Lung (tissue), 12 donors: ENCODE results near the gene ARHGEF25. TPM values are rescaled to one million over a fixed set of nuclear protein-coding genes. Genes with fewer than 3 reads are reported as not detected.
A peak's percentile ranks its signal among the peaks of the same experiment; 100 is the strongest.
"Not testable (repeated sequence)": the region's sequence is repeated elsewhere in the genome, so short reads cannot be mapped to it uniquely, and the experiment has no call there.

ENCODE experiments used
- ATAC-seq: fragments of 200-7000 bp; cut with Tn5 transposase; one replicate; pipeline ENCODE4 v1.9.1; 2020; ENCODE audit warnings: moderate number of reproducible peaks; ENCODE audit not compliant: insufficient read depth, low FRiP score
- DNase-seq, 3 donors: peaks; one replicate each; pipeline ENCODE4 v3.0.0-alpha.2; 2013 to 2017
- H3K27ac ChIP-seq, 2 donors: one replicate each; pipeline ENCODE4 v1.5.1; 2013; ENCODE audit warnings: mild to moderate bottlenecking in 2 of 2, moderate library complexity in 2 of 2, control low read depth in 1 of 2, inconsistent platforms in 1 of 2, low read depth in 1 of 2, low read length in 1 of 2
- H3K27me3 ChIP-seq, 3 donors: one replicate each; pipeline ENCODE4 v1.5.1; 2013; ENCODE audit warnings: low read length in 2 of 3; ENCODE audit not compliant: control insufficient read depth in 3 of 3, insufficient read depth in 3 of 3
- H3K36me3 ChIP-seq, 4 donors: one replicate each; pipeline ENCODE4 v1.5.1; 2013; ENCODE audit warnings: low read length in 4 of 4, mild to moderate bottlenecking in 1 of 4, moderate library complexity in 1 of 4; ENCODE audit not compliant: control insufficient read depth in 4 of 4, insufficient read depth in 4 of 4
- H3K4me1 ChIP-seq, 5 donors: one replicate each; pipeline ENCODE4 v1.5.1; 2013; ENCODE audit warnings: low read length in 5 of 5, mild to moderate bottlenecking in 2 of 5, moderate library complexity in 1 of 5; ENCODE audit not compliant: control insufficient read depth in 5 of 5, insufficient read depth in 5 of 5
- H3K4me3 ChIP-seq: one replicate; pipeline ENCODE4 v1.5.1; 2013; ENCODE audit warnings: mild to moderate bottlenecking, control low read depth, moderate library complexity
- H3K9ac ChIP-seq, 2 donors: one replicate each; pipeline ENCODE4 v1.5.1; 2013; ENCODE audit warnings: low read length in 2 of 2, control low read depth in 1 of 2; ENCODE audit not compliant: insufficient read depth in 1 of 2
- H3K9me3 ChIP-seq, 4 donors: one replicate each; pipeline ENCODE4 v1.5.1; 2013; ENCODE audit warnings: low read length in 3 of 4, mild to moderate bottlenecking in 1 of 4, moderate library complexity in 1 of 4; ENCODE audit not compliant: control insufficient read depth in 4 of 4, insufficient read depth in 3 of 4
- WGBS, 2 donors: extraction: QIAGEN DNeasy Blood & Tissue Kit; methylation state at CpG; one replicate each; pipeline ENCODE4 v1.1.7; 2013; 5-methylcytosine and 5-hydroxymethylcytosine counted together
- polyA plus RNA-seq, 2 donors: library from polyadenylated mRNA; stranded (reverse); fragments of 200-250 nt; gene quantifications; one replicate each; pipeline ENCODE4 v1.2.1, GENCODE V29; 2013
- total RNA-seq, 2 donors: library from RNA; depleted of rRNA in 1 of 2; stranded (reverse); fragments of >200 nt in 1 of 2; gene quantifications; one replicate each; pipeline ENCODE4 v1.2.1, GENCODE V29; 2014 to 2021
- TF ChIP-seq, protein P1 (sequence below): IDR thresholded peaks from 2 replicates; pipeline ENCODE4 v1.5.1; 2012; ENCODE audit warnings: mild to moderate bottlenecking; ENCODE audit errors: control extremely low read depth, extremely low read depth
- donor health status: control.
- donor health status: control.
- donor health status: Bipolar disorder and iron deficiency.
- donor health status: healthy.
- donor health status: DM: yes; HTN: yes; CAD: no.

Gene ARHGEF25
- total and polyA plus RNA-seq, 4 donors = 7.8 to 23.0 (median 11.3) TPM

GRCh38 chr12:57640175-57641042 is 29.2 kb downstream of the ARHGEF25 start:
- TF ChIP-seq, protein P1, sequence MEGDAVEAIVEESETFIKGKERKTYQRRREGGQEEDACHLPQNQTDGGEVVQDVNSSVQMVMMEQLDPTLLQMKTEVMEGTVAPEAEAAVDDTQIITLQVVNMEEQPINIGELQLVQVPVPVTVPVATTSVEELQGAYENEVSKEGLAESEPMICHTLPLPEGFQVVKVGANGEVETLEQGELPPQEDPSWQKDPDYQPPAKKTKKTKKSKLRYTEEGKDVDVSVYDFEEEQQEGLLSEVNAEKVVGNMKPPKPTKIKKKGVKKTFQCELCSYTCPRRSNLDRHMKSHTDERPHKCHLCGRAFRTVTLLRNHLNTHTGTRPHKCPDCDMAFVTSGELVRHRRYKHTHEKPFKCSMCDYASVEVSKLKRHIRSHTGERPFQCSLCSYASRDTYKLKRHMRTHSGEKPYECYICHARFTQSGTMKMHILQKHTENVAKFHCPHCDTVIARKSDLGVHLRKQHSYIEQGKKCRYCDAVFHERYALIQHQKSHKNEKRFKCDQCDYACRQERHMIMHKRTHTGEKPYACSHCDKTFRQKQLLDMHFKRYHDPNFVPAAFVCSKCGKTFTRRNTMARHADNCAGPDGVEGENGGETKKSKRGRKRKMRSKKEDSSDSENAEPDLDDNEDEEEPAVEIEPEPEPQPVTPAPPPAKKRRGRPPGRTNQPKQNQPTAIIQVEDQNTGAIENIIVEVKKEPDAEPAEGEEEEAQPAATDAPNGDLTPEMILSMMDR = no peak

DNA sequence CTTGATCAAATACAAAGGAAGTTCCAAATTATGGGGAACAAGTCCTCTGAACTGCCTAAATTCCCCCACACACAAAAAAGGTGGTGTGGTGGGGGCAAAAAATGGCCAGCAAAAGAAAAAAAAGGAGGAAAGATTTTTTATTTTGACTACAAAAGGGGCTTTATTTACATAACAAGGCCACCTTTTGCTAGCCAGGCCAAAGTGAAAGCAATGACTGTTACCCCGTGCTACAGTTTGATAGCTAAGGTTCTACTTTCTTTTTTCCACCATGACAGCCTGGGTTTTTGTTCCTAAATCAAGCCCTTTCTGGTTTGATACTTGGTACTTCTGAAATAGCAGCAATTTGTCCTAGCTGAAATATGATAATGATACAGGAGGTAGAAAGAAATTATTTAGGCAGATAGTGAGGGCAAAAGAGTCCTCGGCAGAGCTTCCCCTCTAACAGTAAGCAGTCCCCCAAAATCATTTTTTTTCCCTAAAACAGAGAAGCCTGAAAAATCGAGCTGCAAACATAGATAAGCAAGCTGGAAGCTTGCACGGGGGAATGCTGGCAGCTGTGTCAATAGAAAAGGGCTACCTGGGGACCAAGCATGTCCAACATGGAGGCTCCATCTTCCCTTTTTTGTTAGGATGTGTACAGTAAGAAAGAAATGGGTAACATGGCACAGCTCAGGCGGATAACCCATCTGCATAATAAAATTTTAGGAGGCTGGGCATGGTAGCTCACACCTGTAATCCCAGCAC is 30.6 kb downstream of the ARHGEF25 start:
- Histone ChIP-seq H3K9ac (no peak overlapping the region), H3K4me1 (no peaks in the 10 kb centered on the region), H3K4me3 (no peak overlapping the region), H3K27me3 (peaks cover 0 to 16% (median 2%) of the 10 kb centered on the region in 3 donors), H3K9me3 (no peaks in the 10 kb centered on the region), H3K27ac (no peak overlapping the region), H3K36me3 (no peaks in the 10 kb centered on the region)
- TF ChIP-seq, protein P1 = no peak
- 56 to 63% methylated on average over 5 of the region's 5 CpGs for WGBS, 2 donors
- no peak for ATAC-seq
- DNase-seq = no peak

More at GRCh38 chr12:57640175-57641042, 29.2 kb downstream of the ARHGEF25 start:
- no peaks in the 10 kb centered on the region for H3K4me1 ChIP-seq
- no peak overlapping the region for H3K4me3 ChIP-seq
- WGBS, 2 donors = 64 to 67% methylated on average over 7 of the region's 7 CpGs
- no peaks in the 10 kb centered on the region for H3K36me3 ChIP-seq
- H3K27ac ChIP-seq = no peak overlapping the region
- peak in 2 of 3 donors; percentile 55 to 69 for DNase-seq
- no peak for ATAC-seq
- H3K9me3 ChIP-seq = no peaks in the 10 kb centered on the region
- peaks cover 0 to 16% (median 2%) of the 10 kb centered on the region in 3 donors for H3K27me3 ChIP-seq
- no peak overlapping the region for H3K9ac ChIP-seq

DNA sequence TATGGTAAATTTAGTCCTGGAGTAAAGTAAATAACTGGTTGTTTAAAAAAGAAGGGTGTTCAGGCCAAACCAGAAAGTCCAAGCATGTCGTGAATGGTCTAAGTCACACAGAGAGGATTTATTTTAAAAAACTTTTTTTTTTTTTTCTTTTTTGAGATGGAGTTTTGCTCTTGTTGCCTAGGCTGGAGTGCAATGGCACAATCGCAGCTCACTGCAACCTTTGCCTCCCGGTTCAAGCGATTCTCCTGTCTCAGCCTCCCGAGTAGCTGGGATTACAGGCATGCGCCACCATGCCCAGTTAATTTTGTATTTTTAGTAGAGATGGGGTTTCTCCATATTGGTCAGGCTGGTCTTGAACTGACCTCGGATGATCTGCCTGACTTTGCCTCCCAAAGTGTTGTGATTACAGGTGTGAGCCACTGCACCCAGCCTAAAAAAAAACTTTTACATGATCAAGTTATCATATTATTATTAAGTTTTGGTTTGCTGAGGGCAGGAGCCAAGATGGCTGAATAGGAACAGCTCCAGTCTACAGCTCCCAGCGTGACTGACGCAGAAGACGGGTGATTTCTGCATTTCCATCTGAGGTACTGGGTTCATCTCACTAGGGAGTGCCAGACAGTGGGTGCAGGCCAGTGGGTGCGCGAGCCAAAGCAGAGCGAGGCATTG is 34.9 kb downstream of the ARHGEF25 start:
- not testable (repeated sequence) for H3K36me3 ChIP-seq, H3K9ac ChIP-seq, H3K4me1 ChIP-seq, H3K9me3 ChIP-seq, ATAC-seq, H3K4me3 ChIP-seq, H3K27me3 ChIP-seq, H3K27ac ChIP-seq
- WGBS, 2 donors = 78 to 82% methylated on average over 13 of the region's 13 CpGs
- DNase-seq = peak in 1 of 3 donors; percentile 31

- not testable (repeated sequence) for H3K4me1 ChIP-seq, DNase-seq, H3K36me3 ChIP-seq, ATAC-seq, H3K9me3 ChIP-seq, H3K27me3 ChIP-seq, H3K4me3 ChIP-seq, H3K9ac ChIP-seq, H3K27ac ChIP-seq
- WGBS, 2 donors = 93 to 96% methylated on average over 6 to 10 of the region's 15 CpGs
Observed at GRCh38 chr12:57646659-57647049, 35.4 kb downstream of the ARHGEF25 start.
